Right kidney (tissue), 1 donor: ENCODE measurements around the gene TFDP1.

Source experiments
- DNase-seq: peaks from one replicate; pipeline ENCODE4 v3.0.0-alpha.2; 2016

TFDP1 gene

GRCh38 chr13:113631341-113632095 lies 47.0 kb downstream of the TFDP1 start:
- no peak for DNase-seq

DNA sequence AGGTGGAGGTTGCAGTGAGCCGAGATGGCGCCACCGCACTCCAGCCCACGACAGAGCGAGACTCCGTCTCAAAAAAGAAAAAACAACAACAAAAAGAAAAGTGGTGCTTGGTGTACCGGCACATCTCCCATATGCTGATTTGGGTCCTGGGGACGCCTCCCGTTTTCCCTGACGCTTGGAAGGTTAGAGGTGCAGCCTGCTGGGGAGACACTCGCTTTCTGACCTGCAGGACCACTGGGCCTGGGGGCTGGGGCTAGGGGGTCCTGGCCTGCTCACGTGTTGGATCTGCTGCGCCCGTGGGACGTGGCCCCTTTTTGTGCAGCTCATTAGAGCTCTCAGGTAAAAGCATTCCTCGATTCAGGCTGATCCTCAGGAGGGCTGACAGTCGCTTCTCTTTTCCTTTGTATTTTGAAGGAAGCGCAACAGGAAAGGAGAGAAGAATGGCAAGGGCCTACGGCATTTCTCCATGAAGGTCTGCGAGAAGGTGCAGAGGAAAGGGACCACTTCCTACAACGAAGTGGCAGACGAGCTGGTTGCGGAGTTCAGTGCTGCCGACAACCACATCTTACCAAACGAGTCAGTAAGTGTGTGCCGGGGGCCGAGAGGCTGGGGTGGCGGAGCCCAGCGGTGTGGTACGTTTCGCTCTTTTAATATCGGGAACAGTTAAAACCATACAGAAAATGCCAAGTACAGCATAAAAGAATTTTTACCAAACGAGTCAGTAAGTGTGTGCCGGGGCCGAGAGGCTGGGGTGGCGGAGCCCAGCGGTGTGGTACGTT lies 48.3 kb downstream of the TFDP1 start:
- DNase-seq, result no peak

DNA sequence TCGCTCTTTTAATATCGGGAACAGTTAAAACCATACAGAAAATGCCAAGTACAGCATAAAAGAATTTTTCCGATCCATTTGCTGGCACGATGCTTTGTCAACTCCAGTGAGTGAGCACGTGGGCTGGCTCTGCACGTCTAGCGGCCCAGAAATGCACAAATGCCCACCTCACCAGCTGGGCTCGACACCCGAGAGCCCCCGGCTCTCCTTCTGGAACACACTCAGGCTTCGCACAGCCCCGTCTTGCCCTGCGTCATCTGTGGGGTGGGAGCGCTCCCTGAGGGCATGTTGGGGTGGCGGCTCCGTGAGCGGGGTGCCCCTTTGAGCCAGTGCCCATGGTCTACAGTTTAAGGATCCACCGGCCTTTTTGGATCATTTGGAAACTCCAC lies 48.9 kb downstream of the TFDP1 start:
- no peak for DNase-seq

DNA sequence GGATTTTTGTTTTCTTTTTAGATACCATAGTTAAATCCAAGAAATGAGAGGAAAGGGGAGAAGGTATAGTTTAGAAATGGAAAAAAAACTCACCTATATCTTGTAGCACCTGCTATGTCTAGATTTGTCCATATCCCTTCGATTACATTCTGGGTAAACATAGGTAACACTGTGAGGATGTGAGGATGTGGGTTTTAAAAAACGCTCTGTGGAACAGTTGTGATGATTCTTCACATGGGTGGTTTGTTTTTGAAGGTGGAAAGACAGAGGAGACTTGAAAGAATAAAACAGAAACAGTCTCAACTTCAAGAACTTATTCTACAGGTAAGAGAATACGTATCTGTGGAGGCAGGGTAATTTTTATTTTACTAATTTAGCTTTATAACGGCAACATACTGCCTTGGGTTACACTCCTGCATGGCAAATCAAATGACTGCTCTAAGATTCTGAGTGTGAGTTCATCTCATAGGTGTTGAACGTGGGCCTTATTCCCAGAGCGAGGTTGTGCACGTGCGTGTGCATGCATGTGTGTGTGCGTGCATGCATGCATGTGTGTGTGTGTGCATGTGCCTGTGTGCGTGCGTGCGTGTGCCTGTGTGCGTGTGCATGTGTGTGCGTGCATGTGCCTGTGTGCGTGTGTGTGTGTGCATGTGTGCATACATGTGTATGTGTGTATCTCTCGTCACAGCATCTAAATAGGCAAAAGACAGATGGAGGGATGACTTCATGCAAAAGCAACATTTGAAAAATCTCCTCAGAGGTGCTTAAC lies 49.9 kb downstream of the TFDP1 start:
- no peak for DNase-seq

- no peak for DNase-seq
Observed at GRCh38 chr13:113635048-113635420, 50.5 kb downstream of the TFDP1 start.

DNA sequence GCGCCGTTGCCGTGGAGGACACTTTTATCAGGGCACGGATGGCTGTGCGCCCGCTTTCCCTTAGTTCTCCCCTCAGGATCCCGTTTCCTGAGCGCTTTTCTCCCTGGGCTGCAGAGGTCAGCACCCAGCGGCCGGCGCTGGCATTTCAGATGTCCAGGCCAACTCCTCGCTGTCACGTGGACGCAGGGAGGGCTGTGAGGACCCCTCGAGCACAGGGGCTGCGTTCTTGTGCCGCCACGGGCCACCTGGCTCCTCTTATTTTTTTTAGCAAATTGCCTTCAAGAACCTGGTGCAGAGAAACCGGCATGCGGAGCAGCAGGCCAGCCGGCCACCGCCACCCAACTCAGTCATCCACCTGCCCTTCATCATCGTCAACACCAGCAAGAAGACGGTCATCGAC lies 51.2 kb downstream of the TFDP1 start:
- no peak for DNase-seq

DNA sequence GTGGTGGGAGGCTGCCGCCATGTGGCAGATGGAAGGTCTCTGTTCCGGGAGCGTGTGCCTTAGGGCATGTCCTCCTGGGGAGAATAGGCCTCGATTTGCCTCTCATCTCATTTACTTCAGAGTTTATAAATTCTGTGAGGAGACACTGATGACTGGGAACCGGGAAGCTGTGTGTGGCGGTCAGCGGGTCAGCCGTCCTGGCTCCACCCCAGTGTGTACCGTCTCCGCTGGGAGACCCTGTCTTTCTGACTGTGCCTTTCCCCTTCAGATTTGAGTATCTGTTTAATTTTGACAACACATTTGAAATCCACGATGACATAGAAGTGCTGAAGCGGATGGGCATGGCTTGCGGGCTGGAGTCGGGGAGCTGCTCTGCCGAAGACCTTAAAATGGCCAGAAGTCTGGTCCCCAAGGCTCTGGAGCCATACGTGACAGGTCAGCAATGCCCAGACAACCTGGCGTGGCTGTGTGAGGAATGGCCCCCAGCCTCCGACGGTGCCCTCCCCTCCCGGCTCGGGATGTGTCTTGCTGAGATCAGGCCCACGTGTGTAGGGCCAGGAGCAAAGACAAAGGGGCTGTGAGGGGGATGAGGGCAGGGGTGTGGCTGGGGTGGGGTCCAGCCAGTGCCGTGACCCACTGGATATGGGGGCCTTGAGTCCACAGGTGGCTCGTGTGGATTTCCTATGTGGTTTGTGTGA lies 51.9 kb downstream of the TFDP1 start:
- DNase-seq, result no peak

DNA sequence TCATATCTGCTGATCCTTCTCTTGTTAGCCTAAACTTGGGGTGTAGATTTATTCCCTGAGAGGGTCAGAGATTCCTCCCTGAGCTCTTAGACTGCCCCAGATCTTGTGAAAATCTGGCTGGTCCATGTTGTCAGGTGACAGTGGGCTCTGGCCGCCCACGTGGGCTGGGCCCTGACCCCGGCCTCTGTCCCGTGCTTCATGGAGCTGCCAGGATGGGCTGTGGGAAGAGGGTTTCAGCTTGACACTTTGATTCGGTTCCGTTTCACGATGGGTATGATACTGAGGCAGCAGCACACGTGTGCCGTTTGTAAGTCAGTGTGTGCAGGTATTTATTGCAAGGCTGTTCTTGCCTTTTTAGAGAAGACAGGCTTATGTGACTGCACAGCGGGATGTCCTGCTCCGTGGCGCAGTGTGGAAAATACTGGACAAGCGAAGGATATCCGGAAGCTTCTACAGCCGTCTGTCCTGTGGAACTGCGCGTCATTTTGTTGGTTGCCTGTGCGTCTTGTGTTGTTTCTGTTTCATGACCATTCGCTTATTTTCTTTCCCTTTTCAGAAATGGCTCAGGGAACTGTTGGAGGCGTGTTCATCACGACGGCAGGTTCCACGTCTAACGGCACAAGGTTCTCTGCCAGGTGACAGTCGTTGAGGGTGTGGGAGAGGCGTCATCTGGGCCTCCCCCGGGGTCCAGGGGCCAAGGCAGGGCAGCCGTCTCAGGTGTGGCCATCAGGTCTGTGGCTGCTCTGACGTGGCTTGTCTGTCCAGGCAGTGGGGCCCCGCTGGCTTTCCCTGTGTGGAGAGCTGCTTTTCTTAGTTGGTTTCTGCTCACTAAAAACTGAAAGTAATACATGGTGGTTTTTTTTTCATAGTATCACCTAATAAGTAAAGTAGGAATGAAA lies 53.0 kb downstream of the TFDP1 start:
- no peak for DNase-seq

DNA sequence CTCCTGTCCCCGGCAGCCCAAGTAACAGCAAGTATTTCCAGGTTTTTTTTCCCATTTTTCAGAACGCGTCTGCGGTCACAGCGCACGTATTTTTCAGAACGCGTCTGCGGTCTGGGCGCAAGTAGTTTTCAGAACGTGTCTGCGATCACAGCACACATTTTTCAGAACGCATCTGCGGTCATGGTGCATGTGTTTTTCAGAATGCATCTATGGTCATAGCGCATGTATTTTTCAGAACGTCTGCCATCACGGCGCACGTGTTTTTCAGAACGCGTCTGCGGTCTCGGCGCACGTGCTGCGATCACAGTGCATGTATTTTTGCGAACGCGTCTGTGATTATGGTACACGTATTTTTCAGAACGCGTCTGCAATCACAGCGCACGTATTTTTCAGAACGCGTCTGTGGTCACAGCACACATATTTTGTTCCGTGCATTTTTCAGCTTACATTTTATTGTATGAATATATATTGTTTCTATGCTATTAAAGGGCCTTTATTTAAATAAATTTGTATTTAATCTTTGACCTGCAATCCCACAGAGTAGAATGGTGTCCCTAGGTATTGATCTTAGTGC lies 53.7 kb downstream of the TFDP1 start:
- DNase-seq, result no peak

DNA sequence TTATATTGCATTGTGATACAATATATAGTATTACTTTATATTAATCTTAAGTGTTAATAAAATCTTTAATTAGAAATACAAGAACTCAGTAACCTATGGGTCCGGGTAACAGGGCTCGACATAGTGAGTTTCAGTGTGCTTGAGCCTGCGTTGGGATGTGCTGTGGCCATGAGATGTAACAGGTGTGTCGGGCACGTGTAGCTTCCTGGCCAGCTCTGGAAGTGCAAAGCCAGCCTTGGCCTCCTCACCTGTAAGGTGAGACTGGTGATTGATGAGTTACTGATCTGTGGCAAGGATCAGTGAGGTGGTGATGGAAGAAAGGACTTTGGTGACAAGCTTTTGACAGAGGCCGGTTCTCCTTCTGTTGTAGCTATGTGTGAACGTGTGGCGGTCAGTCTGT lies 54.3 kb downstream of the TFDP1 start:
- DNase-seq, result no peak

DNA sequence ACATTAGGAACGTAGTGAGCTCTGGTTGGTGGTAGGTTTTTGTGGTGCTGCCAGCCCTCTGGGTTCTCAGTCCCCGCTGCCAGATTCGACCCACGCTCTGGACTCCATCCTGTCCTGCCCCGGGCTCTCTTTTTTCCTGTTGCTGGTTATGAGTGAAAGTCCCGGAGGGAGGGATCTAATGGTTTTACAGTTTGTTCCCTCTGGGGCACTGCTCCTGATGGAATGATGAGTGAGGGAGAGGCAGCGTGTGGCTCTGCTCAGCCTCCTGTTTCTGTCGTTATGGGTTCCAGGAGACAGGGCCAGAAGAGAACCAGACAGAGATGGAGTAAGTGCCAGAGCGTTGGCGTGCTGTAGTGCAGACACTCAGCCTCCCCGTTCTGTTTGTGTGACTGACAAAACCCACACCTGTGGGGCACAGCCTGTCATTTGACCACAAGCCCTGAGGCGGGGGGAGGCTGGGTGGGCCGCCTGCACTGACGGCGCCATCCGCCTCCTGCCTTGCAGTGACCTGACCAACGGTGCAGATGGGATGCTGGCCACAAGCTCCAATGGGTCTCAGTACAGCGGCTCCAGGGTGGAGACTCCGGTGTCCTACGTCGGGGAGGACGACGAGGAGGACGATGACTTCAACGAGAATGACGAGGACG lies 55.2 kb downstream of the TFDP1 start:
- DNase-seq, result no peak

GRCh38 chr13:113641426-113641825 lies 56.9 kb downstream of the TFDP1 start:
- DNase-seq, result no peak

GRCh38 chr13:113642563-113642962 lies 58.0 kb downstream of the TFDP1 start:
- DNase-seq, result no peak

GRCh38 chr13:113643593-113643992 lies 59.0 kb downstream of the TFDP1 start:
- DNase-seq, result no peak

- DNase-seq, result no peak
Observed at GRCh38 chr13:113644800-113645199, 60.2 kb downstream of the TFDP1 start.

DNA sequence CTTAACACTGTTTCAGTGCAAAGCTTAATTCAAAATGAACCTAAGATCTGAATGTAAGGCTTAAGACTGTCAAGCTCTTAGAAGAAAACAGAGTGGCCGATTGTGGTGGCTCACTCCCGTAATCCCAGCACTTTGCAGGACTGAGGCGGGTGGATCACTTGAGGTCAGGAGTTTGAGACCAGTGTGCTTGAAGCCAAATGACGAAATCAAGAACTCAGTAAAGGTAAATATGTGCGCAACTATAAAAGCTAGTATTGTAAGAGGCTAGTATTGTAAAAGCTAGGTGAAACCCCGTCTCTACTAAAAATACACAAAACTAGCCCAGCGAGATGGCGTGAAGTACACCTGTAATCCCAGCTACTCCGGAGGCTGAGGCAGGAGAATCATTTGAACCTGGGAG lies 60.8 kb downstream of the TFDP1 start:
- no peak for DNase-seq

GRCh38 chr13:113646376-113646775 lies 61.8 kb downstream of the TFDP1 start:
- DNase-seq, result no peak

DNA sequence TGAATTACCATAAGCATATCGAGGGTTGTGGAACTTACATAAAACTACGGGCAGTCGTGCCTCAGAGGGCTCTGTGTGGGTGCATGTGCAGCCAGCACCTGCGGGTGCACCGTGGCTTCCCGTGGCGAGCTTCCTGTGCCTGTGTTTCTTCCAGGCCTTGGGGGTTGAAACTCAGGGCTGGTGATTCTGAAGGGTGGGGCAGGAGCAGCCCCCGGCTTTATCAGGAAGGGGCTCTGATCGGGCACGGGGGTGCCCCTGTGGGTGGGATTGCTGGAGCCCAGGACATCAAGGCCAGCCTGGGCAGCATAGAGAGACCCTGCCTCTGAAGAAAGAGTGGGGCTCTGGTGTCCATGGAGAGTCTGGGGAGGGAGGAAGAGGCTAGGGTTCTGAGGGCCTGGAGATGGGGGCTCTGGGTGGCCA lies 62.4 kb downstream of the TFDP1 start:
- DNase-seq, result no peak

- DNase-seq, result no peak
Observed at GRCh38 chr13:113647351-113648215, 63.0 kb downstream of the TFDP1 start.

DNA sequence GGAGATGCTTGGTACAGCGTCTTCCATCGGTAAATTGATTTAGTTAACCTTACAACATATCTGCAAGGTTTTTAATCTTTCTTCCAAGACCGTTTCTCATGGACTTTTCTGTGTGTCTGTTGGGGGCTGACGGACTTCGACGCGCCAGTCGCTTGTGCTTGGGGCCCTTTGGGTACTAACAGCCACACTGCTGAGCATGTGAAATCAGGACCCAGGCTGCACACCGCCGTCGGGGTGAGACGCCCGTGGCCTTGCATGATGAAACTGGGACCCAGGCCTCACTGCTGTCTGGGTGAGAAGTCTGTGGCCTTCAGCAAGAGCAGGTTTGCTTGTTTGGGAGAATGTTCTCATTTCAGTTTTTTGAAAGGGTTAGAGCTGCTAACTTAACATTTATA lies 63.7 kb downstream of the TFDP1 start:
- no peak for DNase-seq
